HFFc6 (cell line): ENCODE measurements around the gene FGA. TPM values are rescaled to one million over a fixed set of nuclear protein-coding genes. Genes with fewer than 3 reads are reported as not detected.

Experiments used
- DNase-seq: peaks from one replicate; pipeline ENCODE4 v3.0.0-alpha.2; 2018
- H3K27ac Mint-ChIP-seq: 2 replicates; pipeline ENCODE4 v1.8.0; 2020; ENCODE audit warnings: mild to moderate bottlenecking, mixed read lengths
- H3K27me3 Mint-ChIP-seq: 2 replicates; pipeline ENCODE4 v1.8.0; 2021; ENCODE audit warnings: mild to moderate bottlenecking, moderate library complexity, mixed read lengths; ENCODE audit not compliant: insufficient read depth
- H3K36me3 Mint-ChIP-seq: 2 replicates; pipeline ENCODE4 v1.8.0; 2021; ENCODE audit warnings: low read depth, mixed read lengths
- H3K4me1 Mint-ChIP-seq: 2 replicates; pipeline ENCODE4 v1.8.0; 2020; ENCODE audit warnings: low read depth, mixed read lengths
- H3K4me3 Mint-ChIP-seq: 2 replicates; pipeline ENCODE4 v1.8.0; 2020; ENCODE audit warnings: mild to moderate bottlenecking, moderate library complexity, mixed read lengths
- H3K9me3 Mint-ChIP-seq: 2 replicates; pipeline ENCODE4 v1.8.0; 2020; ENCODE audit warnings: mild to moderate bottlenecking, mixed read lengths
- CTCF ChIP-seq: fragments of 200-600 bp; sonication (generic); IDR thresholded peaks from 2 replicates; pipeline ENCODE4 v1.5.0; 2021; ENCODE audit warnings: antibody characterized with exemption, mild to moderate bottlenecking
- total RNA-seq, 6 experiments: library from RNA; stranded (reverse); fragmentation: NEBNext Ultra II Directional; extraction: Animal tissue kit (Norgen Biotek cat#: 25700); gene quantifications; 2 replicates in 1 of 6; 3 replicates in 5 of 6; pipeline ENCODE4 v1.2.3, GENCODE V29; 2021

Gene FGA
- total RNA-seq, 6 experiments from 2014 or later = not detected

- no peak overlapping the region for H3K4me3 Mint-ChIP-seq
- no peak overlapping the region for H3K27ac Mint-ChIP-seq
Observed at GRCh38 chr4:154608361-154609252, 18.1 kb upstream of the FGA start.

GRCh38 chr4:154606728-154607723, 16.5 kb upstream of the FGA start:
- H3K36me3 Mint-ChIP-seq = no peaks in the 10 kb centered on the region
- no peak for DNase-seq
- peaks cover 2% of the 10 kb centered on the region for H3K27me3 Mint-ChIP-seq
- no peak overlapping the region for H3K27ac Mint-ChIP-seq
- no peaks in the 10 kb centered on the region for H3K9me3 Mint-ChIP-seq
- TF ChIP-seq CTCF = no peak
- H3K4me1 Mint-ChIP-seq = no peaks in the 10 kb centered on the region
- H3K4me3 Mint-ChIP-seq = no peak overlapping the region

More at GRCh38 chr4:154608361-154609252, 18.1 kb upstream of the FGA start:
- no peaks in the 10 kb centered on the region for H3K4me1 Mint-ChIP-seq
- TF ChIP-seq CTCF = no peak
- no peaks in the 10 kb centered on the region for H3K36me3 Mint-ChIP-seq
- DNase-seq = no peak
- H3K9me3 Mint-ChIP-seq = no peaks in the 10 kb centered on the region
- H3K27me3 Mint-ChIP-seq = peaks cover 2% of the 10 kb centered on the region

- TF ChIP-seq CTCF = no peak
- no peaks in the 10 kb centered on the region for H3K36me3 Mint-ChIP-seq
- H3K27me3 Mint-ChIP-seq = peaks cover 2% of the 10 kb centered on the region
- H3K4me1 Mint-ChIP-seq = no peaks in the 10 kb centered on the region
- no peak overlapping the region for H3K27ac Mint-ChIP-seq
- DNase-seq = no peak
- no peaks in the 10 kb centered on the region for H3K9me3 Mint-ChIP-seq
- no peak overlapping the region for H3K4me3 Mint-ChIP-seq
Observed at GRCh38 chr4:154604696-154605200, 14.2 kb upstream of the FGA start.

GRCh38 chr4:154603033-154603943, 12.7 kb upstream of the FGA start:
- H3K4me3 Mint-ChIP-seq = no peak overlapping the region
- peaks cover 2% of the 10 kb centered on the region; the same call in 1 of the 2 replicates for H3K27me3 Mint-ChIP-seq
- DNase-seq = no peak
- H3K9me3 Mint-ChIP-seq = no peaks in the 10 kb centered on the region
- no peaks in the 10 kb centered on the region for H3K36me3 Mint-ChIP-seq
- no peak for TF ChIP-seq CTCF
- no peaks in the 10 kb centered on the region for H3K4me1 Mint-ChIP-seq
- H3K27ac Mint-ChIP-seq = no peak overlapping the region
